Fibroblast of skin of right biceps (primary cell): Measurements from ENCODE around the gene CDKN1A.
"Not testable (repeated sequence)": the region's sequence is repeated elsewhere in the genome, so short reads cannot be mapped to it uniquely, and the experiment has no call there.

ENCODE experiments used
- DNase-seq: peaks from one replicate; pipeline ENCODE4 v3.0.0-alpha.2; 2013

The CDKN1A gene

DNA sequence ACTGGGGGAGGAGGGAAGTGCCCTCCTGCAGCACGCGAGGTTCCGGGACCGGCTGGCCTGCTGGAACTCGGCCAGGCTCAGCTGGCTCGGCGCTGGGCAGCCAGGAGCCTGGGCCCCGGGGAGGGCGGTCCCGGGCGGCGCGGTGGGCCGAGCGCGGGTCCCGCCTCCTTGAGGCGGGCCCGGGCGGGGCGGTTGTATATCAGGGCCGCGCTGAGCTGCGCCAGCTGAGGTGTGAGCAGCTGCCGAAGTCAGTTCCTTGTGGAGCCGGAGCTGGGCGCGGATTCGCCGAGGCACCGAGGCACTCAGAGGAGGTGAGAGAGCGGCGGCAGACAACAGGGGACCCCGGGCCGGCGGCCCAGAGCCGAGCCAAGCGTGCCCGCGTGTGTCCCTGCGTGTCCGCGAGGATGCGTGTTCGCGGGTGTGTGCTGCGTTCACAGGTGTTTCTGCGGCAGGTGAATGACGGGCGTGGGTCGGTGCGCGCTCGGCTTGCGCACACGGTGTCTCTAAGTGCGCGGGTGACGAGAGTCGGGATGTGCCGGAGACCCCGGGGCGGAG, at the start of gene CDKN1A:
Gene CDKN1A, plus strand, starts transcription at position 227 of the 555 bp plus-strand sequence. CDS start 5,388 bp downstream, outside the sequence.
- peak; percentile 86 for DNase-seq

DNA sequence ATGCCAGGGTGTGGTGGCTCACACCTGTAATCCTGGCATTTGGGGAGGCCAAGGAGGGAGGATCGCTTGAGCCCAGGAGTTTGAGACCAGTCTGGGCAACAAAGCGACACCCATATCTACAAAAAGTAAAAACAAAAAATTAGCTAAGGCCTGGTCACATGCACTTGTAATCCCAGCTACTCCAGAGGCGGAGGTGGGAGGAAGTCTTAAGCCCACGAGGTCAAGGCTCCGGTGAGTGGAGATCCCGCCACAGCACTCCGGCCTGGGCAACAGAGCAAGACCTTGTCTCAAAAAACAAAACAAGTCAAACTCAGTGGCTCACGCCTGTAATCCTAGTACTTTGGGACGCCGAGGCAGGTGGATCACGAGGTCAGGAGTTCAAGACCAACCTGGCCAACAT, 48.7 kb upstream of the CDKN1A start:
- DNase-seq = no peak

DNA sequence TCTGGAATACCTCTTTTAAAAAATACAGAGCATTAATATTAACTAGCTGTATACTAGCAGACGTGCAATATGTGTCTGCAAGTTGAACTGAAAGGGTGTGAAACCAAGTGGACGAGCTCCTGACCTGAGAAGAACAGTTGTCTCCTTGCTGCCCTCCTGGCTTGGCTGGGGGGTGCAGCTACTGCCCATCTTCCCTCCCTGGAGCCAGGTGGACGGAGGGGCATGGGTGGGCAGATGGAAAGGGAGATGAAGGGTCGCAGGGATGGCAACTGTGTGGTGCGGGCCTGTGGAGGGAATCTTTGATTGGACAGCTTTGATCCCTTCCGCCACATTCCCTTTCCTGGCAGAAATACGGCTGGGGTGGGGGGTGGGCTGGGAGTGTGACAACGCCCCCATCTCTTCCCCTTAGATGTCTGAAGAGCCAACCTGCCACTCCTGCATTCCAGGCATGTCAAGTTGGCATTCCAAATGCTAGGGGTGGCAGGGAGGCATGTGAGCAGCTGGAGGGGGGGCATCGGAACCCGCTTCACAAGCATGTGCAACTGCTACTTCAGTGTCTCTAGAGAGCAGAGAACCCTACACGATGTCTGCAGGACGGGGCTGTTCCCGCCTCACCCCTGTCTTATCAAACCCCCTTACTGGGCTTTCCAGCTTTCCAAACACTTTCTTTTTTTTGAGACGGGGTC, 47.0 kb upstream of the CDKN1A start:
- DNase-seq = no peak

DNA sequence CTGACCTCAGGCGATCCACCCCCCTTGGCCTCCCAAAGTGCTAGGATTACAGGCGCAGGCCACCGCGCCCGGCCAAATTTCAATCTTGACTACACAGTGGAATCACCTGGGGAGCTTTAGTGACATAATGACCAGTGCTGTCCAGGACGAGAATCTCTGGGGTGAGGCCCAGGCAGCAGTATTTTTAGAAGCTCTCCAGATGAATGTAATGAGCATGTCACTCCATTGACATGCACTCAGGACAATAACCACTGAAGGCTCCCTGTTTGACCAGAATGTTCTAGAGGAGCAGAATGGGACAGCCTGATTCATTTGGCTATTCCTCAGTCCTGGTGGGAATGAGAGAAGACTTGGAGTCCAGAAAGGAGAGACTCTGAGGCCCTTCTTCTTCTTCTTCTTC, 45.1 kb upstream of the CDKN1A start:
- DNase-seq = no peak

DNA sequence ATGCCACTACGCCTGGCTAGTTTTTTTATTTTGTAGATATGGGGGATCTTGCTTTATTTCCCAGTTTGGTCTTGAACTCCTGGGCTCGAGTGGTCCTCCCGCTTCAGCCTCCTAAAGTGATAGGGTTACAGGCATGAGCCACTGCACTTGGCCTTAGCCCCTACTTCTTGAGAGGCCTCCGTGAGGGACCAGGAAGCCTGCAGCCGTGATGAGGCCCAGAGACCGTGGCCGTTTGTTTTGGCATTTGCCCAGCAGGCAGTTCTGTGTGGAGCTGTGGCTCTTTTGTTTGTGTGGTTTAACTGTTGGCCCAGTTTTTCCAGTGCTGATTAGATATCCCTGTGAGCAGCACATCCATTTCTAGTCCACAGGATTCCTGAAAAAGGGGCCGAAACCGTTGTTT, 44.6 kb upstream of the CDKN1A start:
- DNase-seq = peak; percentile 71

DNA sequence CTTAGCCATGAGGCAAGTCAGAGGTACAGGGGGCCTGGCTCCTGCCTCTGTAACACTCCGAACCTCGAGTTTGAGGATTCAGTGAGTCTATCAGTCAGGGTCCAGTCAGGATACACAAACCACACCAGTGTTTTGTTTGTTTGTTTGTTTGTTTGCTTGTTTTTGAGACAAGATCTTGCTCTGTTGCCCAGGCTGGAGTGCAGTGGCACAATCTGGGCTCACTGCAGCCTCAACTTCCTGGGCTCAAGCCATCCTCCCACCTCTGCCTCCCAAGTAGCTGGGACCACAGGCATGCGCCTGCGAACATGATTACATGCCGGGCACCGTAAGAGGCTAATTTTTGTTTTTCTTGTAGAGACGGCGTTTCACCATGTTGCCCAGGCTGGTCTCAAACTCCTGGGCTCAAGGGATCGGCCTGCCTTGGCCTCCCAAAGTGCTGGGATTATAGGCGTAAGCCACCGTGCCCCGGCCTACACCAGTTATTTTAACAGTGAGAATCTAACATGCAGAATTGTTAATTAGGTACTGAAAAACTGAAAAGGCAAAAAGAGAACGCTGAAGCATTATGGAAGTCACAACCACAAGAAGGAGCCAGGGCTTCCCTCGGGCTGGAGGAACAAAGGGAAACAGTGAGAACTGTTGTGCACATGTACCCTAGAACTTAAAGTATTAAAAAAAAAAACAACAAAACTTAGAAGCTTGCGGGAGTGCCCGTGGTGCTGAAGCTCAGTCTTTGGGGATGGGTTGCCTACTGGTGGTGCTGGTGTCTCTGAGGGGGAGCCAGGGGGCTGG, 44.0 kb upstream of the CDKN1A start:
- DNase-seq = no peak

DNA sequence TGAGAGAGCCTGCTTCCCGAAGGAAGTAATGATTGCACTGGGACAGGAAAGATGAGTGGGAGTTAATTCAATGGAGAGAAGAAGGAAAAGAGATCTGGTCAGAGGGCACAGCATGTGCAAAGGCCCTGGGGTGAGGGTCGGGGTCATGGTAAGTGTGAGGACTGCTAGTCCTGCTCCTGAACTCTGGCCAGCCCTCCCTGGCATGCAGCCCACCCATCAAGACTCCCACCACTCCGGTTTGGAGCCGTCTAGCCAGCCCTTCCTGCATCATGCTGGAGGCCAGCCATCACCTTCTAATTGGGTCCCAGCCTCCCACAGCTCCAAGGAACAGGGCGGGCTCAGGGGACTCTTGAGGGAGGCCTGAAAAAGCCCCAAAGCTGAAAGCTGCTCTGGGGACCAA, 42.2 kb upstream of the CDKN1A start:
- no peak for DNase-seq

DNA sequence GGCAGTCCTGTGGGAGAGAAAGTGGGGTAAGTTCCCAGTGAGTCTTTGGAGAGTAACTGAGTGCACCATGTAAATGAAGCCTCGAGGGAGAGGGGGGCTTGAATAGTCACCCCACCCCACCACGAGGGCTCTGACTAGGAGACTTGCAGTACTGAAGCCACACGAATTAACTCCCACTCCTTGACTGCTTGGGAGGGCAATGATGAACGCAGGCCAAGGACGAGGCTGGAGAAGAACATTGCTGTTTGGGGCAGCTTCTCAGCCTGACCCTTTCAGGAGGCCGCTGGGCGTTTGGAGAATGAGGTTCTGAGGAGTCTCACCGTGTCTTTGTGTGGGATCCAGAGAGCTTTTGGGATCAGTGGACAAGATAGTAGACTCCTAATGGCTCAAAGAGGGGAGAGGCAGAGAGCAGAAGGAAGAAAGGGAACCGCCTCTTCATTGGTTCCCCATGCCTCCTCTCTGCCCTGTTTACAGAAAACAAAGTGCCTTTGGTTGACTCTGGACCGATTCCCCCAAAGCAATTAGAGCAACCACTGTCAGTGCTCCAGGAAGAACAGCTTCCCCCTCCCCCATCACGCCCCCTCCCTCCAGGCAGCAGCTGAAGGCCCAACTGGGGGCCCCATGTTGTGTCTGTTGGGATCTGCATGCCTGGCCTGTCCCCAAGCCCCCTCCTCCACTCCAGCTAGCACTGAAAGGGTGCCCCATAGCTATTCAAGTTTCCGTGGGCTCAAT, 41.7 kb upstream of the CDKN1A start:
- no peak for DNase-seq

DNA sequence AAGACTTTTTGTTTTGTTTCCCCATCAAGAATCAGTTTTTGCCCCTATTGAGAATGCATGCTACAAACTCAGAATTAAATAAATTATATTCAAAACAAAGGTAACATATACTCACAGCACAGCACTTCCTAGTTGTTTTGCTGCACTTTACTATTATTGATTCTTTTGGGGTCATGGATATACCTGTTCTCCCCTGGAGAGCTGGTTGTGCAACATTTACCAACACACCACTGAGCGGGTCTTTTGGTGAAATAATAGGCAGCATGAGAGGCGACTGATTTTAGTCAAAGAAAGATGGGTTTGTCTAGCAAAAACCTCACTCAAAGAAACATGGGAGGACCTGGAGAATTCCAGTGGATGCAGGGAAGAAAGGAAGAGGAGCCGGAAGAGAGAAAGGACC, 39.9 kb upstream of the CDKN1A start:
- no peak for DNase-seq

DNA sequence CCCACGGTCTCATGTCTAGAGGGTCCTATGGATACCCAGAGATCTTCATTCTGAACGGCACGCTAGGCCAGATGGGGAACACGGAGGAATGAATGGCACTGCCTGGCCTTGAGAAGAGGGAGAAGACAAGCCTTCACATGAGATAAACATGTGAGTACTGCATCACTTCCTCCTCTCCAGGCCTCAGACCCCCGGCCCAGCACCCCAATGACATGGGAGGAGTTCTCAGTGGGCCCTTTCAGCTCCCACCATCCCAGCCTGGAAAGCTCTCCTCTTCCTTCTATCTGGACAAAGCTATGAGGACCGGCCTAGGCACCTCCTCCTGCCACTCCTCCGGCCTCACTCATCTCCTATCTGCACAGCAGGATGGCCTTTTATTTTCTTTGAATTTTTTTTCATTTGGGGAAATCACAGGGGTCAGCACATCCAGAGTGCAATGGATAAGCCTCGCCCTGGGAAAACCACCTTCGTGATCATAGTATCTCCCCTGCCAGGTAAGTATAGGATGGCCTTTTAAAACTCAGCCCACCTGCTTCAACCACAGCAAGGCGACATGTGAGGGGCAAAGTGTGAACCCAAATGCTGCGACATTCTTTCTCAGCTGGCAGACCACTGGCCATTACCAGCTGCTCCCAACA, 39.2 kb upstream of the CDKN1A start:
- no peak for DNase-seq

DNA sequence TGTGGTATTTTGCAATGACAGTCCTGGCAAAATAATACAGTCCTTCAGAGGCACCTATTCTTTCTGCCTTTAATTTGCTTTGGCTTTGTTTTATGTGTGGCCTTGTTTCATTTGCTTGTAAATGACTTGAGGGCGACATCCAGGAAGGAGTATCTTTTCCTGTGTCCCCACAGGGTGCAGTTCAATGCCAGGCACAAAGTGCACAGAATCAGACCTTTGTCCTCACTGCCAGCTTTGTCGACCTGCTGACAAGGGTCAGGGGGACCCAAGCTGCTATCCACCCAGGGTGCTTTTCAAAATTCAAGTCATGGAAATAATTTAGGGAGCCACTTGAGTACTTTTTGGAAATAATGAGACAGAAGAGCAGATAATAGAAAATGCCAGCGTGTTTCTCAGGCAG, 37.0 kb upstream of the CDKN1A start:
- DNase-seq = no peak

DNA sequence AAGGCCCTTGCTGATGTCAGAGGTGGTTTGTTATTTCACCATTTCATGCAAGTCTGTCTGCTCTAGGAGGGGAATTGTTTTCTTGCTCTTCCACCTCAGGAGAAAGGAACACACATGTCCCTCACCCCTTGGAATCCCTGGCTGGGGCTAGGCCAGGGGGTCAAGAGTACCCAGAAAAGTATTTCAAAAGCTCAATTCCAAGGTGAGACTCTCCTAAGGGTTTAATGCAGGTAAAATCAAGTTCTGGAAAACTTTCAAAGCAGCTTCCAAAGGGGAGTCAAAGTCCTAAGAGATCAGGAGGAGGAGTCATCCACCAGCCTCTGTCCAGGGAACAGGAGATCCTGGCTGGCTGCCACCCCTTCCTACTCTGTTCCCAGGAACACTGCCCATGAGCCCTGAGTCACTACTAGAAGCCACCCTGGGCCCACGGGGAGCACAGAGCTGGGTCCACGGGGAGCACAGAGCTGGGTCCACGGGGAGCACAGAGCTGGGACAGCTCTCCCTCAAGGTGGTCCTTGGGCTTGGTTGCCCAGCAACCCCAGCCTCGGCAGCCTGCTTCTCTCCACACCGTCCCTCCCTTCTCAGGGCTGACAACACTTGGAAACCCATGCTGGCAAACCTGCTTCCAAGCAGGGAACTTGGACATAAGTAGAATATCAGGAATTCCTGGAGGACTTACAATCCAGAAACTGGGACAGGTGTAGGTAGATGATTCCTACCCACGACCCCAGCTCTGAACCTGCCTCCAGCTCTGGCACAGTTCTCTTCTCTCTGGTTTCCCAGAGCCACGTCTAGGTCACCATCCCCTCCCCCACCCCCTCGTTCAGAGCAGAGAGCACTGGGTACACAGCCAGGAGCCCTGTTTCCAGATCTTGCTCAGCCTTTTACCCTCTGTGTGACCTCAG, 35.3 kb upstream of the CDKN1A start:
- peak; percentile 82 for DNase-seq

DNA sequence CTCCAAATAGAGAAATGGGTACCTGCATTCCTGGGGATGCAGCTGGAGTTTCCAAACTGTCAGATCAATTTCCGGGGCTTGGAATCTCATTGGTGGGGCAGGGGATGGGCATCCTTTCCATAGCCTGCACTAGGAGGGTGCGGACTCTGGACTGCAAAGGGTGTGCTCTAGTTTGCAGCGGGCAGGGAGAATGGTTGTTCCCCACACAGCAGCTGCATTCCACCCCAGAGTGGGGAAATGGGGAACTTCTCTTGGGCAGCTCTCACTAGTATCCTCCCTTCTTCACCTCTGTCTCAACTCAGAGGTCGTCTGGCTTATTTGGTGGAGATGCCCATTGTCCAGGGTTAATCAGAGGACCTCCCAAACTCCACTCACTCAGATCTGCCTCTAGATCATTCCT, 34.5 kb upstream of the CDKN1A start:
- DNase-seq = no peak

DNA sequence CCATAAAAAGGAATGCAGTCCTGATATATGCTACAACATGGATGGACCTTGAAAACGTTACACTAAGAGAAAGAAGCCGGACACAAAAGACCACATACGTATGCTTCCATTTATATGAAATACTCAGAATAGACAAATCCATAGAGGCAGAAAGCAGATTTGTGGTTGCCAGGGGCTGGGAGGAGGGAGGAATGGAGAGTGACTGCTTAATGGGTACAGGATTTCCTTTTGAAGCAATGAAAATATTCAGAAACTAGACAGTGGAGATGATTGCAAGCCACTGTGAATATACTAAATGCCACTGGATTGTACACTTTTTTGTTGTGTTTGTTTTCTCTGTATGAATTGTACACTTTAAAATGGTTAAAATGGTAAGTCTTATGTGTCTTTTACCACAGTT, 29.4 kb upstream of the CDKN1A start:
- DNase-seq = no peak

DNA sequence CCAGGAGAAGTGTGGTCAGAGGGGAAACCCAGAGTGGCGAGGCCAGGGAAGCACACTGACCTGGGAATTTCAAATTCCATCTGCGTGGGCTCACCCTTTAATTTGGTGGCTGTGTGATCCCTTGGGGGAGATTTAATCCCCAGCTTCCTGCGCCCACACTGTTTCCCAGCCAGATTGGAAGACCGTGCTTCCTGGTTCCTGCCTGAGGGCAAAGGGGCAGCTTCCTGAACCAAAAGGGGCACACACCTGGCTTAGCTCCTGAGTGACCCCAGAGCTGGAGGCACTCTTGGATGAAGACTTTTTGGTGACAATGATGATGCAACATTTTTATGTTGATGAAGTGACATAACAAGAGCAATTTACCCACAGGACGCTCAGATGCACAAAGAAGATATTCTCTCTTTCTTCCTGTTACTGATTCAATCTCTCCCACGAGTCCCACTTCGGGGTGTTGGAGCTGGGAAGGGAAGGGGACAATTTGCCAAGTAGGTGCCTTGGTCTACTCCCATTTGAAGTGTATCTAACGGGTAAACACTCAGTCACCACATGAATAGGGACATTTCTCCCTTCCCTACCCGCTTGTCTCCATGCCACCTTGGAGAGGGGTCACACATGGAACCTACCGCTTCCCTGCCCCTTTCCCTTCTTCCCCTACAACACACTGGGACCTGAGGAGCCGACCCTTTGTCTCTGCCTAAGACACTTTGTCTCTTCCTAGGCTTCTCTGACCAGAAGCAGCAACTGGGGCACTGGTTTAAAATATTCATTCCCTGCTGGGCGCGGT, 28.6 kb upstream of the CDKN1A start:
- DNase-seq = no peak

DNA sequence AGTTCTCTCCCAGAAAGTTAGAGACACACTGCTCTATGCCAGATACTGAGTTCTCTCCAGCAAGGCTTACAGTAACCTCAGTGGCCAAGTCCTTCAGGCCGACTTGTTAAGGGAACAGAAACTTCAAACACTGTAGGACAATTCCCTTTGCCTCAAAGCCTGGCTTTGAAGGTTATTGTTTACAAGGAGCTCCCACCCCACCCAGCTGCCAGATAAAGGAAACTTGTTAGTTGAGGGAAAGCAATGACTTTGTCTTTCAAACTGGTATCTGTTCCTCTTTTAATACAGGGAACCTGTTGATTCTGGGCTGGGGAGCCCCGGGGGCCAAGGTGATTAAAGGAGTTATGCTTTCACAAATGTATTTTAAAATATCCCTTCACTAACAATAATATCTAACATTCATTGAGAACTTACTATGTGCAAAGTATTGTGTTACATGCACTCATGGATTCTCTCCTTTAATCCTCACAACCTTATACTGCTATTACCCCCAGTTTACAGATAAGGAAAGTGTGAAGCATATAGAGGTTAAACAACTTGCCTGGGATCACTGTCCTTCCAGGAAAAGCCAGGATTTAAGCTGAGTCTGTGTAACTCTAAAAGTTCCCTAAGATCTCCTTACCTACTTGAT, 27.6 kb upstream of the CDKN1A start:
- DNase-seq = no peak

DNA sequence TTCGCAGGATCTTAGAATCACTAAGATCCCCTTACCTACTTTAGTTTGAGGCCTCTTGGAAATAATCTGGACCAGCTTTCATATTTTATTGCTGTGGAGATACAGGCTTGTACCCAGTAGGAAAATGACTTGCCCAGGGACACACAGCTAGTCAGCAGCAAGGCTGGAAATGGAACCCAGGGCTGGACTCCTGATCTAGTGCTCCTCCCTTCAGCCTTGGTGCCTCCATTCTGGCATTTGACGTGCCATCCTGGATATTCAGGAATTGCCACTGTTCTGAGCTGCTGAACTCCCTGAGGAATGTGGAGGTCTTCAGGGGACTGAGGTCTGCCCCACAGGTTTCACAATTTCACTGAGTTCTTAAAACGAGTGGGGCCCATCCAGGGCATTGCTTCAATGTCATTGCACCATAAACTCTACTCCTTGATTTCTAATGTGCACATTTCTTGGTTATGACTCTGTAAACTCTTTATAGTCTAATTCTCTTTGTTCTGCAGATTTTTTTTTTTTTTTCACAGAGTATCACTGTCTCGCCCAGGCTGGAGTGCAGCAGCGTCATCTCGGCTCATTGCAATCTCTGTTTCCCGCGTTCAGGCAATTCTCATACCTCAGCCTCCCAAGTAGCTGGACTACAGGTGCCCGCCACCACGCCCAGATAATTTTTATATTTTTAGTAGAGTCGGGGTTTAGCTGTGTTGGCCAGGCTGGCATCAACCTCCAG, 26.7 kb upstream of the CDKN1A start:
- no peak for DNase-seq

DNA sequence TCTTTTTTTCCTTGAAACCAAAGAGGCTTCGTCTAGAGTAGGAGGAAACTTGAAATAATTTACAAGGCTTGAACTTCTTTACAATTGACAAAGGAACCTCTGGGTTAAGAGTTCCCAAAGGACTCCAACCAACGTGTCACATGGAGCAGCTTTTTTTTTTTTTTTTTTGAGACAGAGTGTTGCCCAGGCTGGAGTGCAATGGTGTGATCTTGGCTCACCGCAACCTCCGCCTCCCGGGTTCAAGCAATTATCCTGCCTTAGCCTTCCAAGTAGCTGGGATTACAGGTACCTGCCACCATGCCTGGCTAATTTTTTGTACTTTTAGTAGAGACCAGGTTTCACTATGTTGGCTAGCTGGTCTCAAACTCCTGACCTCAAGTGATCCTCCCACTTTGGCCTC, 24.0 kb upstream of the CDKN1A start:
- DNase-seq = not testable (repeated sequence)

DNA sequence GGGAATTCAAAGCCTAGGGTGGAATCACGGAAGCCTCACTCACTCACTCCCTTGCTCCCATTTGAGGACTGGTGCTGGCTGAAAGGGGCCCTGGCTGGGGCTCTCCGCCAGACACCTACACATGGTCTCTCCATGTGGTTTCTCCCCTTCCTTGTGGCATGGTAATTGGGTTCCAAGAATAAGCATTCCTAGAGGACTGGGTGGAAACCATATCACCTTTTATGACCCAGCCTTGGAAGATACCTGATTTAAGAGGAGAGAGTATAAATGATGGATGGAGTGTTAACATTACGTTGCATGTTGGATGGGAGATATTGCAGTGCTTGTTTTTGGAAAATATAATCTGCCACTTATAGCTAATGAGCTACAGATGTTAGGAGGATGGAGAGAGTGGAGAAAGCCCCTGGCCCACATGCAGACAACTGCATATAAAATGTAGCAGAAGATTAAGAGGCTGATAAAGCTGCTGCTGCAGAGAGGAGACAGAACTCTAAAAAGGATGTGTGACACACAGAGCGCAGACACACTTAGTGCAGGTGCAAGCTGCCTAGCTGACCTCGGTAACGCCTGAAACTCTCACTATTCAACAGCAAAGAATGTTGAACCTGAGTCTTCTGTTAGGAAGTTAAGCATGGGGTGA, 23.3 kb upstream of the CDKN1A start:
- DNase-seq = no peak
